ENCODE data around the gene ZNF513.
"Not testable (repeated sequence)": the region's sequence is repeated elsewhere in the genome, so short reads cannot be mapped to it uniquely, and the experiment has no call there.

The ZNF513 gene

GRCh38 chr2:27380626-27381545 lies at the start of gene ZNF513:
TSS of gene ZNF513 (minus strand) at chr2:27380734. CDS start at chr2:27380526, 208 bp downstream.
- in situ Hi-C loops (cut with MboI; ENCODE audit: low sequenced_read_pairs, unreplicated experiment): no loop called here
- no peak for TF ChIP-seq CTCF (IDR thresholded peaks at IDR 0.05; ENCODE audit: borderline replicate concordance, control extremely low read depth, extremely low read depth, insufficient read depth, missing control alignments)
- peak; percentile 97 for DNase-seq (ENCODE audit: low spot score)

- in situ Hi-C loops (cut with MboI; ENCODE audit: low sequenced_read_pairs, unreplicated experiment): no loop called here
Observed at GRCh38 chr2:27428978-27429541, 48.5 kb upstream of the ZNF513 start.

GRCh38 chr2:27428213-27428977 lies 47.9 kb upstream of the ZNF513 start, which contains the start of gene NRBP1:
TSS of gene NRBP1 (plus strand) at chr2:27428631. CDS start at chr2:27433274, 4,643 bp downstream.
- in situ Hi-C loops (cut with MboI; ENCODE audit: low sequenced_read_pairs, unreplicated experiment): no loop called here
- peak; percentile 95 for DNase-seq (ENCODE audit: low spot score)
- no peak for TF ChIP-seq CTCF (IDR thresholded peaks at IDR 0.05; ENCODE audit: borderline replicate concordance, control extremely low read depth, extremely low read depth, insufficient read depth, missing control alignments)

More at GRCh38 chr2:27428978-27429541, 48.5 kb upstream of the ZNF513 start:
- no peak for TF ChIP-seq CTCF (IDR thresholded peaks at IDR 0.05; ENCODE audit: borderline replicate concordance, control extremely low read depth, extremely low read depth, insufficient read depth, missing control alignments)
- DNase-seq (ENCODE audit: low spot score): peak; percentile 94

- in situ Hi-C loops (cut with MboI; ENCODE audit: low sequenced_read_pairs, unreplicated experiment): no loop called here
- no peak for TF ChIP-seq CTCF (IDR thresholded peaks at IDR 0.05; ENCODE audit: borderline replicate concordance, control extremely low read depth, extremely low read depth, insufficient read depth, missing control alignments)
- no peak for DNase-seq (ENCODE audit: low spot score)
Observed at GRCh38 chr2:27427863-27428212, 47.3 kb upstream of the ZNF513 start.

- DNase-seq (ENCODE audit: low spot score); in situ Hi-C loops (cut with MboI; ENCODE audit: low sequenced_read_pairs, unreplicated experiment): not testable (repeated sequence)
Observed at GRCh38 chr2:27425039-27425438, 44.5 kb upstream of the ZNF513 start.

- no peak for TF ChIP-seq CTCF (IDR thresholded peaks at IDR 0.05; ENCODE audit: borderline replicate concordance, control extremely low read depth, extremely low read depth, insufficient read depth, missing control alignments)
- no peak for DNase-seq (ENCODE audit: low spot score)
- in situ Hi-C loops (cut with MboI; ENCODE audit: low sequenced_read_pairs, unreplicated experiment): no loop called here
Observed at GRCh38 chr2:27422958-27423357, 42.4 kb upstream of the ZNF513 start.

All from GM13976 (cell line).